K562 (cell line): Measurements from ENCODE around the gene SAP130. TPM values are rescaled to one million over a fixed set of nuclear protein-coding genes. Genes with fewer than 3 reads are reported as not detected.

Experiments used
- ATAC-seq: fragments of 200-7000 bp; cut with Tn5 transposase; 3 replicates; pipeline ENCODE4 v1.9.1; 2020; ENCODE audit warnings: moderate library complexity
- BruUV-seq: library from RNA; stranded (reverse); fragments of 400-500 nt; replicated peaks from 2 replicates; lab custom pipeline; 2021; lab: Mats Ljungman, UMichigan
- CTCF ChIA-PET: fragments of 300-600 bp; formaldehyde crosslinking; extraction: SDS; loops from one replicate; lab custom pipeline; 2021; ENCODE audit warnings: low intra/inter-chr PET ratio; lab: Yijun Ruan, JAX
- POLR2A ChIA-PET: fragments of 300-600, 350-650 bp; sonication (Branson Sonifier 250); formaldehyde crosslinking; extraction: SDS; loops from one replicate; lab custom pipeline; 2021; ENCODE audit warnings: antibody characterized with exemption, inconsistent platforms; lab: Yijun Ruan, JAX
- DNase-seq, 4 experiments: peaks; one replicate each; pipeline versions ENCODE4 v3.0.0 to v3.0.0-alpha.2; 2011 to 2018; ENCODE audit warnings: low spot score in 3 of 4, mixed read lengths in 3 of 4; ENCODE audit errors: extremely low read depth in 1 of 4
- FAIRE-seq: peaks from 2 replicates; lab custom pipeline; 2011; peaks lifted over from hg19 to GRCh38; lab: Jason Lieb, UNC
- H2AFZ ChIP-seq: 2 replicates; pipeline ENCODE4 v1.6.0; 2011; ENCODE audit warnings: low read depth, low read length, control low read depth, inconsistent platforms
- H3K27ac ChIP-seq: fragments of 200-600 bp; 3 replicates; pipeline ENCODE4 v1.8.0; 2011; ENCODE audit warnings: low read depth, mild to moderate bottlenecking, control low read depth, inconsistent platforms, low read length, moderate library complexity, mixed read lengths; ENCODE audit errors: extremely low read depth
- H3K27me3 ChIP-seq, 2 experiments: fragments of 300-600 bp in 1 of 2; 2 replicates in 1 of 2; 3 replicates in 1 of 2; pipeline versions ENCODE4 v1.6.0 to v1.8.0; 2011; ENCODE audit warnings: inconsistent platforms in 2 of 2, low read length in 2 of 2, mild to moderate bottlenecking in 1 of 2, mixed read lengths in 1 of 2, moderate library complexity in 1 of 2; ENCODE audit not compliant: control insufficient read depth in 2 of 2, insufficient read depth in 2 of 2
- H3K36me3 ChIP-seq: fragments of 300-600 bp; 3 replicates; pipeline ENCODE4 v1.8.0; 2011; ENCODE audit warnings: mild to moderate bottlenecking, low read length, inconsistent platforms; ENCODE audit not compliant: control insufficient read depth, insufficient read depth
- H3K4me1 ChIP-seq, 2 experiments: fragments of 200-600 bp in 1 of 2; replicated peaks in 1 of 2; 2 replicates in 1 of 2; 3 replicates in 1 of 2; pipeline versions ENCODE4 v1.5.1 to v1.8.0; 2011; ENCODE audit warnings: inconsistent platforms in 2 of 2, low read length in 2 of 2, mild to moderate bottlenecking in 1 of 2, mixed read lengths in 1 of 2, moderate library complexity in 1 of 2; ENCODE audit not compliant: control insufficient read depth in 2 of 2, insufficient read depth in 2 of 2
- H3K4me2 ChIP-seq: 2 replicates; pipeline ENCODE4 v1.6.1; 2011; ENCODE audit warnings: low read length, control low read depth, inconsistent platforms, mixed read lengths; ENCODE audit not compliant: insufficient read depth
- H3K4me3 ChIP-seq: fragments of 200-600 bp; sonication (generic), shearing (Covaris generic); 2 replicates; pipeline ENCODE4 v1.5.1; 2016; ENCODE audit warnings: control low read depth, inconsistent platforms
- H3K79me2 ChIP-seq: fragments of 200-600 bp; 3 replicates; pipeline ENCODE4 v1.8.0; 2011; ENCODE audit warnings: low read length, inconsistent platforms; ENCODE audit not compliant: control insufficient read depth, insufficient read depth
- H3K9ac ChIP-seq, 2 experiments: 2 replicates each; pipeline versions ENCODE4 v1.6.0 to v1.6.1; 2011; ENCODE audit warnings: low read depth in 2 of 2, low read length in 2 of 2, control low read depth in 1 of 2, inconsistent platforms in 1 of 2, mild to moderate bottlenecking in 1 of 2, mixed read lengths in 1 of 2; ENCODE audit not compliant: insufficient read depth in 1 of 2
- H3K9me1 ChIP-seq: one replicate; pipeline ENCODE4 v1.6.0; 2011; ENCODE audit warnings: inconsistent platforms, mild to moderate bottlenecking, low read length, moderate library complexity; ENCODE audit not compliant: control insufficient read depth, insufficient read depth
- H3K9me3 ChIP-seq: replicated peaks from 2 replicates; pipeline ENCODE4 v1.5.1; 2011; ENCODE audit warnings: low read depth, low read length, inconsistent platforms; ENCODE audit not compliant: control insufficient read depth, insufficient read depth
- H4K20me1 ChIP-seq: replicated peaks from 2 replicates; pipeline ENCODE4 v1.6.1; 2011; ENCODE audit warnings: low read length, inconsistent platforms, mixed read lengths; ENCODE audit not compliant: control insufficient read depth, insufficient read depth
- LARP7 ChIP-seq: fragments of 450-650 bp; IDR thresholded peaks from 2 replicates; pipeline ENCODE4 v1.6.1; 2016
- SNRNP70 ChIP-seq: fragments of 200-400 bp; formaldehyde crosslinking; optimal IDR thresholded peaks from 2 replicates; pipeline ENCODE3; 2017; ENCODE audit warnings: low read depth, low read length
- ZC3H11A ChIP-seq: IDR thresholded peaks from 2 replicates; pipeline ENCODE4 v1.6.1; 2012; ENCODE audit warnings: low read depth, low read length, improper control_type of control experiment
- WGBS: fragments of 100-300 bp; shearing (Covaris generic); methylation state at CpG from one replicate; pipeline ENCODE4 v1.1.6; 2016; ENCODE audit warnings: low coverage, mixed read lengths; ENCODE audit not compliant: insufficient coverage; ENCODE audit errors: missing lambda C conversion rate; 5-methylcytosine and 5-hydroxymethylcytosine counted together
- in situ Hi-C: fragments of 300-500 bp; cut with MboI; formaldehyde crosslinking; loops from 4 replicates; pipeline ENCODE4 v1.15.0; 2018; ENCODE audit warnings: inconsistent platforms, mixed read lengths
- intact Hi-C: fragments of 100-400 bp; cut with micrococcal nuclease; formaldehyde crosslinking; loops from 2 replicates; pipeline ENCODE4 v1.14.2; 2022
- polyA plus RNA-seq, 8 experiments: library from polyadenylated mRNA; depleted of rRNA in 4 of 8; stranded (reverse) in 5 of 8; unstranded in 3 of 8; fragments of >200 nt; fragmentation: Nextera tagmentation in 2 of 8; fragmentation: Illumina TruSeq in 1 of 8; extraction: Ambion mirVana in 2 of 8; extraction: Trizol in 1 of 8; gene quantifications; 2 replicates each; pipeline versions ENCODE4 v1.2.1 to v1.2.3, GENCODE V29; 2011 to 2014; ENCODE audit warnings: inconsistent platforms in 1 of 8, missing spikeins in 1 of 8
- total RNA-seq, 7 experiments: library from RNA; depleted of rRNA in 6 of 7; stranded (reverse); fragments of >200 nt in 6 of 7; fragmentation: Illumina TruSeq in 2 of 7; extraction: Trizol in 2 of 7; gene quantifications; 2 replicates each; pipeline versions ENCODE4 v1.2.1 to v1.2.3, GENCODE V29; 2011 to 2021; ENCODE audit warnings: low replicate concordance in 1 of 7
- TF ChIP-seq, protein P1 (sequence below): fragments of 250-450 bp; sonication (Bioruptor Pico); IDR thresholded peaks from 2 replicates; pipeline ENCODE4 v1.8.0; 2021; ENCODE audit warnings: moderate library complexity, mild to moderate bottlenecking, inconsistent platforms

The SAP130 gene
- total and polyA plus RNA-seq, 9 of the 15 experiments (the other 6 are each of a cell fraction or from before 2014, with no cell fraction given) = 4.5 to 33.4 (median 7.4) TPM

- no peaks in the 10 kb centered on the region for H3K79me2 ChIP-seq
- no peak for DNase-seq
- H3K9ac ChIP-seq = no peak overlapping the region
- H4K20me1 ChIP-seq = no peaks in the 10 kb centered on the region
- POLR2A ChIA-PET = no interaction called here
- no peaks in the 10 kb centered on the region; a peak in 2 of 5 replicates for H3K4me1 ChIP-seq
- intact Hi-C loops = no loop called here
- 15% methylated on average over 6 of the region's 6 CpGs for WGBS
- no peaks in the 10 kb centered on the region for H3K36me3 ChIP-seq
- H3K9me3 ChIP-seq = no peaks in the 10 kb centered on the region
- H3K4me2 ChIP-seq = no peak overlapping the region
- no peak overlapping the region for H3K27ac ChIP-seq
- H3K4me3 ChIP-seq = no peak overlapping the region
- no TSS peak for BruUV-seq
- H2AFZ ChIP-seq = no peak overlapping the region
- no peak for TF ChIP-seq SNRNP70
- no peak for TF ChIP-seq LARP7
- TF ChIP-seq, protein P1, sequence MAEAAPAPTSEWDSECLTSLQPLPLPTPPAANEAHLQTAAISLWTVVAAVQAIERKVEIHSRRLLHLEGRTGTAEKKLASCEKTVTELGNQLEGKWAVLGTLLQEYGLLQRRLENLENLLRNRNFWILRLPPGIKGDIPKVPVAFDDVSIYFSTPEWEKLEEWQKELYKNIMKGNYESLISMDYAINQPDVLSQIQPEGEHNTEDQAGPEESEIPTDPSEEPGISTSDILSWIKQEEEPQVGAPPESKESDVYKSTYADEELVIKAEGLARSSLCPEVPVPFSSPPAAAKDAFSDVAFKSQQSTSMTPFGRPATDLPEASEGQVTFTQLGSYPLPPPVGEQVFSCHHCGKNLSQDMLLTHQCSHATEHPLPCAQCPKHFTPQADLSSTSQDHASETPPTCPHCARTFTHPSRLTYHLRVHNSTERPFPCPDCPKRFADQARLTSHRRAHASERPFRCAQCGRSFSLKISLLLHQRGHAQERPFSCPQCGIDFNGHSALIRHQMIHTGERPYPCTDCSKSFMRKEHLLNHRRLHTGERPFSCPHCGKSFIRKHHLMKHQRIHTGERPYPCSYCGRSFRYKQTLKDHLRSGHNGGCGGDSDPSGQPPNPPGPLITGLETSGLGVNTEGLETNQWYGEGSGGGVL (CRISPR knock-in tag) = no peak
- peak; percentile 72; the same call in 1 of the 2 replicates for TF ChIP-seq ZC3H11A
- CTCF ChIA-PET = no interaction called here
- no peak for FAIRE-seq
- in situ Hi-C loops = no loop called here
- no peaks in the 10 kb centered on the region for H3K9me1 ChIP-seq
- H3K27me3 ChIP-seq = no peaks in the 10 kb centered on the region
- ATAC-seq = no peak
These were observed 92.5 kb downstream of the SAP130 start for GRCh38 chr2:127935337-127935736.
